ENCODE measurements around the gene CLDN8. TPM values are rescaled to one million over a fixed set of nuclear protein-coding genes. Genes with fewer than 3 reads are reported as not detected.

CLDN8 gene
- total RNA-seq, 1 donor: not detected

DNA sequence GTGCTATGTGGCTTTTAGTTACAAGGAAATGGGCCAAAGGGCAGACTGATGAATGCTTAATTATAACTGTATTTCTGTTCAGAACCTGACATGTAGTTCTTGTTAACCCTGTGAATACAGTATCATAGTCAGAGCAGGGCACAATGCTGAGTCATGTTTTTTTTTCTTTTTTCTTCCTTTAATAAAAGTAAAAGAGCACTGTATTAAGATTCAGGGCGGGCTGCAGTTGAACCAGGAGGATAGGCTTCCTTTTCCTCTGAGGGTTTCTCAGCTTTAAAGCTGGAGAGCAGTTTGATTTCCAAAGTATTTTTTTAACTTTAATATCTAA, 8.7 kb downstream of the CLDN8 start:
- H3K4me3 ChIP-seq (ENCODE audit: low read depth, low read length): no peak overlapping the region
- TF ChIP-seq, protein P1, sequence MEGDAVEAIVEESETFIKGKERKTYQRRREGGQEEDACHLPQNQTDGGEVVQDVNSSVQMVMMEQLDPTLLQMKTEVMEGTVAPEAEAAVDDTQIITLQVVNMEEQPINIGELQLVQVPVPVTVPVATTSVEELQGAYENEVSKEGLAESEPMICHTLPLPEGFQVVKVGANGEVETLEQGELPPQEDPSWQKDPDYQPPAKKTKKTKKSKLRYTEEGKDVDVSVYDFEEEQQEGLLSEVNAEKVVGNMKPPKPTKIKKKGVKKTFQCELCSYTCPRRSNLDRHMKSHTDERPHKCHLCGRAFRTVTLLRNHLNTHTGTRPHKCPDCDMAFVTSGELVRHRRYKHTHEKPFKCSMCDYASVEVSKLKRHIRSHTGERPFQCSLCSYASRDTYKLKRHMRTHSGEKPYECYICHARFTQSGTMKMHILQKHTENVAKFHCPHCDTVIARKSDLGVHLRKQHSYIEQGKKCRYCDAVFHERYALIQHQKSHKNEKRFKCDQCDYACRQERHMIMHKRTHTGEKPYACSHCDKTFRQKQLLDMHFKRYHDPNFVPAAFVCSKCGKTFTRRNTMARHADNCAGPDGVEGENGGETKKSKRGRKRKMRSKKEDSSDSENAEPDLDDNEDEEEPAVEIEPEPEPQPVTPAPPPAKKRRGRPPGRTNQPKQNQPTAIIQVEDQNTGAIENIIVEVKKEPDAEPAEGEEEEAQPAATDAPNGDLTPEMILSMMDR (IDR thresholded peaks at IDR 0.05; ENCODE audit: insufficient read depth, low read depth, low read length): no peak
- DNase-seq (ENCODE audit: low read depth): no peak

DNA sequence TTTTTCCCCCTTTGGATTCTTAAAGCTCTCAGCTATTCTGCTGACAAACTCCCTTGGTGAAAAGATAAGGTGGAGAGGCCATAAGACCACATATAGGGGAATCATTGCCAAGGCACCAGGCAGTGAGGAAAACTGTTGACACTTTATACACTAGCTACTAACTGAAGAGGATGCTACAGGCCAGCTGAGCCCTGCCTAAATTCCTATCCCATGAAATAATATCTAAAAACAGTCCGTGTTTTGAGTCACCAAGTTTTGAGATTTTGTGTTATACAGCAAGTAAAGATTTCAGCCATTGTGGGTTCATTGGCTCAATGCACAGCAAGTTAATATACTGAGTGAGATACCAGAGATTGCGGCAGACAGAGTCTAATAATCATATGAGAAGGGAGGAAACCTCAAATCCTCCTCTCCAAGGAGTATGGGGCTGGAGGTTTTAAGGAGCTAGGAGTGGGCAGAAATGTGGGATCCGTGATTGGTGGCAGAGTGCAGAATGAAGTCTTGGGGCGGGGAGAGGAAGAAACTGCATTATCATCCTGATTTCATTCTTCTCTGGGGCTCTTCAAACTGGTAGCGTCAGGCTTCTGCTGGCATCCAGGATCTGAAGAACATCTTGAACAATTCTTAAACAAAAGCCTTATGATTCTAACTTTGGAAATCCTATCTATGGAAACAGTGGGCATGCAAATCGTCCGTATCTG, 9.2 kb downstream of the CLDN8 start:
- DNase-seq (ENCODE audit: low read depth): no peak
- TF ChIP-seq, protein P1 (IDR thresholded peaks at IDR 0.05; ENCODE audit: insufficient read depth, low read depth, low read length): no peak
- no peak overlapping the region for H3K4me3 ChIP-seq (ENCODE audit: low read depth, low read length)

DNA sequence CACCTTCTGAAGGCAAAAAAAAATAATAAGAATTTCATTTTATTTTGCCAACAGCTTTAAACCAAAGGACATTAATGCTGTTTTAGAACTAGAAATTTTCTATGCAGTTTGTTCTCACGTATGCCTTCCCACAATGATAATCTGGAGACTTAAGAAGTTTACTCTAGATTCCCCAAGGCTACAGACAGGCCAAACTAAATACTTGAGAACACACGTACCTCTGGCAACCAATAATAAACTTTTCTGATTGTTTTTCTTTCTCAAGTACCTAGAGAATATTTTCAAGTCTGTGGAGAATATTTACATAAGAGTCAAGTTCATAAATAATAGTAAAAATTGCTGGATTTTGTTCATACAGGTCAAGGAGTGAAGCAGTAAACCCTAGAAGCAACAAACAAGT, 15.9 kb downstream of the CLDN8 start:
- TF ChIP-seq, protein P1 (IDR thresholded peaks at IDR 0.05; ENCODE audit: insufficient read depth, low read depth, low read length): no peak

DNA sequence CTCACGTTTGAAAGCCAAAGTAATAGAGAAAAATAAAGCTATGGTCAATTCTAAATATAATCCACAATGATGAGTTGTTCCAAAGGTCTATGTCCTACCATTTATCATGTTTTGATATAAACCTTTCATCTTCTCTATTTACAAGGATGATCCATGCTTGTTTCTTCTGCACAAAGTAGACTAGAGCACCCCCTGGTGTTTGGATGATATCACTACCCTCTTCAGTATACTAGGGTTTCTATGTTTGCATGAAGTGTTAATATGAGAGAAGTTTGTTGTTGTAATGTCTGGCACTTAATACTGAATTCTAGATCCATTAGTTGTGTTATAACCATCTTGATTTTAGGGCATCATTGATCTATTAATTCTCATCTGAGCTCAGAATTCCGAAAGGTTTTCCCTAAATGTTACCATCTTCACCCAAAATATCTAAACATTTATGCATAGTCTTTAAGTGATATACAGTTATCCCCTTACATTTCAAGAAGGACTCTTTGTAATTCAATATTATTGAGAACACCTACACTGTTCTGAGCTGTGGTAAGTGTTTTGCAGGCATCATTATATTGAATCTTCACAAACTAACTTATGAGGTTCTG, 21.1 kb downstream of the CLDN8 start:
- DNase-seq (ENCODE audit: low read depth): peak; percentile 9
- no peak overlapping the region for H3K4me3 ChIP-seq (ENCODE audit: low read depth, low read length)
- TF ChIP-seq, protein P1 (IDR thresholded peaks at IDR 0.05; ENCODE audit: insufficient read depth, low read depth, low read length): peak; percentile 21

More for the DNA sequence above, 15.9 kb downstream of the CLDN8 start:
- no peak overlapping the region for H3K4me3 ChIP-seq (ENCODE audit: low read depth, low read length)
- DNase-seq (ENCODE audit: low read depth): no peak

DNA sequence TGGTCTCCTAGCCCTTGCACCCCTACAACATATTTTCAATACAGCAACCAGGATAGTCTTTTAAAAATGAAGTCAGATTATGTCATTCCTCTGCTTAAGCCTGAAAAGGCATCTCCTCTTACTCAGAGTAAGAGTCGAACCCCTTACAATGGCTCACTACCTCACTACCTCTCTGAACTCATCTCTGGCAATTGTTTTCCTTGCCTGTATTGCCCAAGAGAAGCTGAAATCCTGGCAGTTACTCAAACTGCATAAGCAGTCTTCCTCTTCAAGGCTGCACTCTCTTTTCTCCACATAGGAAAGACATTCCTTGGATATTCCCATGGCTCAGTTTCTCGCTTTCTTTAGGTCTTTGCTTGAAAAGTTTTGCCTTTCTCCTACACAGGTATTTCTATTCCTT, 22.7 kb downstream of the CLDN8 start:
- TF ChIP-seq, protein P1 (IDR thresholded peaks at IDR 0.05; ENCODE audit: insufficient read depth, low read depth, low read length): no peak
- no peak overlapping the region for H3K4me3 ChIP-seq (ENCODE audit: low read depth, low read length)
- DNase-seq (ENCODE audit: low read depth): no peak

GRCh38 chr21:30190554-30190953, 25.3 kb downstream of the CLDN8 start:
- DNase-seq (ENCODE audit: low read depth): no peak
- TF ChIP-seq, protein P1 (IDR thresholded peaks at IDR 0.05; ENCODE audit: insufficient read depth, low read depth, low read length): no peak
- no peak overlapping the region for H3K4me3 ChIP-seq (ENCODE audit: low read depth, low read length)

All from fibroblast of villous mesenchyme (primary cell).